Stromal cell of bone marrow (primary cell): ENCODE results near the gene LIME1.

Source experiments
- DNase-seq: peaks from one replicate; pipeline ENCODE4 v3.0.0-alpha.2; 2012; ENCODE audit warnings: low read depth

LIME1 gene

DNA sequence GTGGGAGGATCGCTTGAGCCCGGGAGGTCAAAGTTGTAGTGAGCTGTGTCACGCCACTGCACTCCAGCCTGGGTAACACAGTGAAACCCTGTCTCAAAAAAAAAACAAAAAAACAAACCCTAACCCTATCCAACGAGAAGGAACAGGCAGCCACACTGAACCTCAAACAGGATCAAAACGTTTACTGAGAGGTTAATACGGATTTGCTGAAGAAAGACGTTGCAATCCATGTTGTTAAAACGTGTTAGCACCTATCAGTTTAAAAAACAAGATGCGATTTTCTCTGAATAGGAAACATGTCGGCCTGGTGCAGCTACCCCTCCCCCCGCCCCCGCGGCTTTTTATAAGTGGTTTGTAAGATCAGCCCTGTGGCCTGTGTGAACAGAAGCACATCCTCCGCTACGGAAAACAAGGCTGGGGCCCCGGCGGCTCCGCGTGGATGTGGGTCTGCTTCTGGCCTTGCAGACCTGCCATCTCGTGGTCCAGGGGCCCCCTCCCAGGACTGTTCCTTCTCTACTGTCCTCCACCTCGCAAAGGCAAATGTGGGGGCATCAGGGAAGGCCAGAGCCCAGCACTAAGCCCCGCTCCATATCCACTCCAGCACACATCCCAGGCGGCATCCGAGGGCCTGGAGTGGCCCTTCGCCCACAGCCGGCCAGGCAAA is 14.5 kb downstream of the LIME1 start:
- DNase-seq = no peak

- DNase-seq = no peak
Observed at GRCh38 chr20:63751471-63752271, 15.2 kb downstream of the LIME1 start.

- no peak for DNase-seq
Observed at GRCh38 chr20:63752411-63753101, 16.1 kb downstream of the LIME1 start.

GRCh38 chr20:63753381-63753780 is 16.9 kb downstream of the LIME1 start:
- DNase-seq = no peak

DNA sequence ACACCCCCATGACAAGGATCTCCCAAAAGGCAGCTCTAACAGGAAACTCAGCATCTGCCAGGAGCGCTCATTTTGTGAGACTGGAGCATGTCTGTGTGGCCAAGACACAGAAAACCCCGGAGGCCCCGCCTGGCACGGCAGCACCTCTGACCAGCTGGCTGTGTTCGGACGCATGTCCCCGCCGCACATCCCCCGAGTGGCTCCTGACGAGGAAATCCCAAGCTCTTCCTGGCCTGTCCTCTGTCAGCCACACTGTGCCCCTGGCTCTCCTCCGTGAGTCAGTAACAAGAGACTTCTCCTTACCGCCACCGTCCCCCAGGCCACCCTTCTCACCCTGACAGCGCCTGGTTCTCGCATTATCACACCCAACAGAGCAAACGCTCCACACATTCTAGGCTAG is 17.5 kb downstream of the LIME1 start:
- no peak for DNase-seq

DNA sequence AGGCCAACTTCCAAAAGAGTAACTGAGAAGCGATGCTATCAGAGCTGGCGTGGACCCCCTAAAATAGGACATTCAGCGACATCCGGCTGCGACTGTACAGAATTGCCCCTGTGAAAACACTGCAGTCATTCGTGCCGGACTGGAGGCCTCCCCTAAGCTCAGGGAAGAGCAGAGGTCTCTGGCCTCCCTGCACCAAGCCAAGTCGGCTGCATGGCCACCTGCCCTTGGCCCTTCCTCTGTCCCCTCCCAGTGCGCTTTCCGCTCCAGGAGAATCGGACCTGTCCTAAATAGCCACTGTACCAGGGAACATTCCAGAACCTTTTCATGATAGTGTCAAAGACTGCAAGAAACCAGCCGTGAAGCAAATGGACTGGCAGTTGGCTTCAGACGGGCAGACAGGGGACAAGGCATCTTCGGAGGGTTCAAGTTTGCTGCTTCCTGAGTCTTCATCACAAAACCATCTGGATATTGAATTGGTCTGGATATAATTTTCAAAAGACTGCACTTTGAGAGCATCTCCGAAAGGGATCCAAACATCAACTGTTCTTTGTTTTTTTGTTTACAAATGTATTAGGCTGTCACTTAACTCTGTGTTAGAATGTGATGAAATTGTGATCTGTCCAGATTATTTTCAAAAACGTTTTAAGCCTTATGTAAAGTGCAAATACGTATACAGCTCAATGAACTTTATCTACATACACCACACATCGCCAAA is 19.6 kb downstream of the LIME1 start:
- DNase-seq = no peak

DNA sequence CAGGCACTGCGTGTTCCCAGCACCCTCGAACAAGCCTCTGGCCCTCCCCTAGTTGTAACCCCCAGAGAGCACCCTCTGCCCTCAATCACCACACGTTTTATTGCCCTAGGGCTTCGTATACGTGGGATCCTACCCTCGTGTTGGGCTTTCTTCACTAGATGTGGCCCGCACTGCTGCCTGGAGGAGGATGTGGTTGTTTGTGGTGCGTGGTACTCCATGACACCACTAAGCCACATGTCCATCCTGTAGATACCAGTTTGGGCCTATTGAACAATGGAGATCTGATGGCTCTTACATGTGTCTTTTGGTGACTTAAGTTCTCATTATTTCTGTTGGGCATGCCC is 20.2 kb downstream of the LIME1 start:
- no peak for DNase-seq

DNA sequence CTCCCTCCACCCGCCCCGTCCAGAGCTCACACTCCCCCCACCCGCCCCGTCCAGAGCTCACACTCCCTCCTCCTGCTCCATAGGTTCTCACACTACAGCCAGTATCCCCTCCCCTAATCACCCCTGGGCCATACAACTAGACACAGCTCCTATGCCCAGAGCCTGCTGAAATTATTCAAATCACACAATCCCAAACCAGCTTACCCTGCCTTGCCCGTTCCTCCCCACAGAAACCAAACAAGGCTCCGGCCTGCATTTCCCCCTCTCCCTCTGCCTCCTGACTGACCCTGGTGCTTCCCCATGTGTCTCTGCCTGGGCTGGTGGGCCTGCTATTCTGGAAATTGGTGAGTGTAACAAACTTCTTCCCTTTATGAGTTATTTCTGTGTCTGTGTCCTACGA is 21.7 kb downstream of the LIME1 start:
- DNase-seq = no peak

DNA sequence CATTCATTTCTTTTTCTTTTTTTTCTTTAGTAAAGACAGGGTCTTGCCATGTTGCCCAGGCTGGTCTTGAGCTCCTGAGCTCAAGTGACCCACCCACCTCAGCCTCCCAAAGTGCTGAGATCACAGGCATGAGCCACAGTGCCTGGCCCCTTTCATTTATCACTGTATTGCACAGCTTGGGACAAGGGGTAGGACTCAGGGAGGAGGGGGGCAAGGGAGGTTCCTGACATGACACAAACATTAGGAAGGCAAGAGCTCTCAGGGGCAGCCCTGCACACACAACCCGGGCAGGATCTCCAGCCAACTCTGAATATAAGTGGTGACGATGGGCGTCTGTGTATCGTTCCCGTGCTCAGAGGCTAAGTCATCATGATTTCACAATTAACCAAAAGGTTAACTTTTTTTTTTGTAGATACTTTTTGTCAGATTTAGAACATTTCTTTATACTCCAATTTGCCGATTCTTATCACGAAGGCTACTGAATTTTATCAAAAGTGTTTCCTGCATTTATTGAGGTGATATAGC is 23.0 kb downstream of the LIME1 start:
- DNase-seq = no peak

- no peak for DNase-seq
Observed at GRCh38 chr20:63765082-63765873, 28.8 kb downstream of the LIME1 start.

GRCh38 chr20:63765902-63766301 is 29.4 kb downstream of the LIME1 start:
- no peak for DNase-seq

GRCh38 chr20:63766695-63767426 is 30.4 kb downstream of the LIME1 start:
- no peak for DNase-seq

DNA sequence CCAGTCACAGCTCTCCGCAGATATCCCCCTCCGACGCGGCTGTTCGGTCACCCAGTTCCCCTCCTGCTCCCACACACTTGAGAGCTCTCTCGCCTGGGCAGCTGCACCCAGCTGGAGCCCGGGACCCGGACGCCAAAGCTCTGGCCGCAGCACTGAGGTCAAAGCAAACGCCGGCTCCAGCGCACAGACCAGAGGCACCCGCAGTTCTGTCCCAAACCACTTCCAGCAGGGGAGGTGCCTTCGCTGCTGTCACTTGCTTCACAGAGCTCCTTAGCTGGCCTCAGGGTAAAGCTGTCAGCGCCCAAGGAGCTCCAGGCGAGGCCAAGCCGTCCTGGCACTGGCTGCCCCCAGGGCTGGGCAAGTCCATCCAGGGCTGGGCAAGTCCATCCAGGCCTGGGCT is 31.0 kb downstream of the LIME1 start:
- no peak for DNase-seq

GRCh38 chr20:63767886-63768285 is 31.4 kb downstream of the LIME1 start:
- no peak for DNase-seq

- DNase-seq = no peak
Observed at GRCh38 chr20:63768591-63769515, 32.4 kb downstream of the LIME1 start.

- DNase-seq = no peak
Observed at GRCh38 chr20:63769891-63770474, 33.5 kb downstream of the LIME1 start.

DNA sequence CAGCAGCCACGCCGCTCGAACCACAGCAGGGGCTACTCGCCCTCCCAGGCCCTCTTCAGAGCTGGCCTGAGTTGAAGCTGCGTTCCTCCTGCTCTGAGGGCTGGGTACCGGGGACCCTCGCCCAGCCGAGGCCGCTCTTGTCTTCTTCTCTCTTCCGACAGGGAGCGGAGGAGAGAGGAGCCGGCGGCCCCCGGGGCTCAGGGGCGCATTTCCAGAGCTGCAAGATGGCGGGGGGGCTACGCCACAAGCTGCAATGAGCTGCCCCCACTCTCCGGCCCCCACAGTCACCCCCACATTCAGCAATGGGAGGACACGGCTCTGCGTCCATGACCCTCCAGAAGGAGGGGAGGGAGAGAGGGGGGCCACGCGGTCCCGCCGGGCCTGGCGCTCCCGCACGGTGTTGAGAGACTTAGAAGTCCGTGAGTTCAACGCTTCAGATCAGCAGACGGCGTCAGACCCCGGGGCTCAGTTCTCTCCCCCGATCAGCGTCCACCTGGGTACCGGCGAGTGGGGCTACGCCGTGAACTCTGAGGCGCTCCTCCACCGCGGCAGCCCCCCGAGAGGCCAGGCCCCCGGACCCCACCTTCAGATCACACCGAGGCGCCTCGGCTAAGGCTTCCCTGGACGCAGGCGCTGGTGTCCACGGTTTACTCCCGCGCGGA is 34.7 kb downstream of the LIME1 start:
- no peak for DNase-seq

DNA sequence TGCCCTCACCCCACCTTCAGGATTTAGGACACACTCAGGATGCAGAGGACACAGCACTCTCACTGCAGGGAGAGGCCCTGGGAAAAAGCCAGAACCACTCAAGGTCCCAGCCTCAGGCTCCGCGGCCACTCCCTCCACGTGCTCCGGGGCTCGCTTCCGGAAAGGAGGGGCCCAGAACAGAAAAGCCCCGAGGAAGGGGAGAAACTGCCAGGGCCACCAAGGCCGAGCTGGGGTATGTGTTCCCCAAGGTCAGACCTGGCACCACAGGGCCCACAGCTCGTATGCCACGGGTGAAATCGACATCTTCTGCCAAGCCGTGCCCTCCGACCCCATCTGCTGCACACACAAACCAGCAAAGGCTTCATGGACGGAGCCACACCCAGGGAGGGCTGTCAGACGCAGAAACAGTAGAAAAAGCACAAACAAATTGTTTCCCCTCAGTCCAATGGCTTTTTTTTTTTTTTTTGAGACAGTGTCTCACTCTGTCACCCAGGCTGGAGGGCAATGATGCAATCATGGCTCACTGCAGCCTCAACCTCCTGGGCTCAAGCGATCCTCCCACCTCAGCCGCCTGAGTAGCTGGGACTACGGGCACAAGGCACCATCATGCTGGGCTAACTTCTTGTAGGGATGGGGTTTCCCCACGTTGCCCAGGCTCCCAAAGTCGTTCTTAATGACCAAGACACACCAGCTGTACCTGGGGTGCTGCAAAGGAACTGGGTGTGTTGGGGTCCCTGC is 36.5 kb downstream of the LIME1 start:
- DNase-seq = no peak
